Left kidney (tissue), 2 donors: ENCODE measurements around the gene NDRG4. TPM values are rescaled to one million over a fixed set of nuclear protein-coding genes. Genes with fewer than 3 reads are reported as not detected.
A peak's percentile ranks its signal among the peaks of the same experiment; 100 is the strongest.
"Not testable (repeated sequence)": the region's sequence is repeated elsewhere in the genome, so short reads cannot be mapped to it uniquely, and the experiment has no call there.

ENCODE experiments used
- DNase-seq: peaks from one replicate; pipeline ENCODE4 v3.0.0-alpha.2; 2013
- polyA plus RNA-seq: library from polyadenylated mRNA; unstranded; fragments of 120-200 nt; gene quantifications from one replicate; pipeline ENCODE4 v1.2.1, GENCODE V29; 2013; ENCODE audit not compliant: insufficient read length

Gene NDRG4
- polyA plus RNA-seq, 1 donor, result 8.2 TPM

DNA sequence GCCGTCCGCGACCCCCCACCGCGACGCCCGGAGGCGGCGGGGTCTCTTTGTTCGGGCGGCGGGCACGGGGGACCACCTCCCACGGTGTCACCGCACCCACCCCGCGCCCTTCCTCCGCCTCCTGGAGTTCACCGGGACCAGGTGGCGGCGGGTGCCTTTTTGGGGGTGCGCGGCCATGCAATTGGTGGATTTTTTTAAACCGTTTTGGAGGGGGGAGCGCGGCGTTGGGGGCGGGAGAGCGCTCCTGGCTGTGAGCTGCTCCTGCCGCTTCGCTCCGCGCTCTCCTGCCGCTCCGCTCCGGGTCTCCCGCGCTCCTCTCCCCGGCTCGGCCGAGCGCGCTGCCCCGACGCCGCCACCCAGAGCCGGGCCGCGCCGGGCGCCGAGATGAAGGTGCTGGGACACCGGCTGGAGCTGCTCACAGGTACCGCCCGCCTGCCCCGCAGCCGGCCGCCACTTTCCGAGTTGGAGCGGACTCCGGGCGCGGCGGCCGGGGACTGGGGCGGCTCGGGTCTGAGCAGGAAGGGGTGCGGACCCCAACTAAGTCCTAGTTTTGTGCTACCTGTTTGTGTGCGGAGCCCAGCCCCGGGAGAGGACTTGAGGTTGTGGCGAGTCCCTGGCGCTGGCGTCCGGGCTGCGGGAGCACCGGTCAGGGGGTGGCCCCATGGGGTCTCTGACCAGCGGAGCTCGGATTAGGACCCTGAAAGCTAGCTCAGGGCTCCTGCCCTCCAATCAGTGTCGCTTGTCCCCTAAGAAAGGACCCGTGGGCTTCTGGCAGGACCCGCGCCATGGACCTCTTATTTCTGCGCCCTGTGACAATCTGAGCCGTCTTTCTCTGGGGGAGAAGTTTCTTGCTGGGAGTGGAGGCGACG lies 35.7 kb upstream of the NDRG4 start:
- DNase-seq, result no peak

DNA sequence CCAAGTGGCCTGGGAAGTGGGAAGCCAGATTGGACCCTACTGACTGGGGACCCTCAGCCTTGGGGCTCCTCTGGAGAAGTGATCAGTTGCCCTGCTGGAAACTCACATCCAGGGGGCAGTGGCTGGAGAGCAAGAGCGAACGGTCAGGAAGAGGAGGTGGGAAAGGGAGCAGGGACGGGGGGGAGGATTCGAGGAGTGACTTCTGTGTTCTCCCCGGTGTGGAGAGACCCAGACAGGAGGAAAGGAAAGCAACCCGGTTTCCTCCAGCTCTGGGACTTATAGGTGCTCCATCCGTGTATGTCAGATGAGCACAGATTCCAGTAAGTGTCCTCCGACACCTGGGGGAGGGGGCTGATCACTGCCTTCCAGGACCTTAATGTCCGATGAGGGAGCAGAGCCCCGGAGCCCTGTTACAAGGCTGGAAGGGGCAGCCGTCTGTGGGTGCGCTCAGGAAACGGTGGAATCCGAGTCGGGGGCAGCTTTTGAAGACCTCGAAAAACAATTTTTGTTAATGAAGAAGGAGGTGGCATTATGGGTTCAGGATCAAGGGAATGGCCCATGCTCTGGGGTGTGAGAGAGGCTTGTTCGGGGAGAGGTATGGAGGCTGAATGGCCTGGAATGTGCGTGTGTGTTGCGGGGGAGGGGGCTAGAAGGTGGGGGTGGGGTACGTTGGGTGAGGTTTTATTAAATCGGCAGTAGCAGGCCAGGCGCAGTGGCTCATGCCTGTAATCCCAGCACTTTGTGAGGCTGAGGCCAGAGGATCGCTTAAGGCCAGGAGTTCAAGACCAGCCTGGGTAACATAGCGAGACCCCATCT lies 34.8 kb upstream of the NDRG4 start:
- no peak for DNase-seq

DNA sequence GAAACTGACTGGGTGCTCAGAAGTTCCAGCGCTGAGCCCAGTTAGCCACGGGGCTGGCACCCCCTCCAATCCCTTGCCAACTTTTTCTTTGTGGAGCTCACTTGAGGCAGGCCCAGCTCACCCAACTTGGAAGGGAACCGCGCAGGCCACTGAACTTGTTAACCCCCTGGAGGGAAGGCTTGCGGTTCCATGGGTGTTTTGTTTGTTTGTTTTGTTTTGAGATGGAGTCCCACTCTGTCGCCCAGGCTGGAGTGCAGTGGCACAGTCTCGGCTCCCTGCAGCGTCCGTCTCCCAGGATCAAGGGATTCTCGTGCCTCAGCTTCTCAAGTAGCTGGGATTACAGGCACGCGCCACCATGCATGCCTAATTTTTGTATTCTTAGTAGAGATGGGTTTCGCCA lies 34.1 kb upstream of the NDRG4 start:
- no peak for DNase-seq

DNA sequence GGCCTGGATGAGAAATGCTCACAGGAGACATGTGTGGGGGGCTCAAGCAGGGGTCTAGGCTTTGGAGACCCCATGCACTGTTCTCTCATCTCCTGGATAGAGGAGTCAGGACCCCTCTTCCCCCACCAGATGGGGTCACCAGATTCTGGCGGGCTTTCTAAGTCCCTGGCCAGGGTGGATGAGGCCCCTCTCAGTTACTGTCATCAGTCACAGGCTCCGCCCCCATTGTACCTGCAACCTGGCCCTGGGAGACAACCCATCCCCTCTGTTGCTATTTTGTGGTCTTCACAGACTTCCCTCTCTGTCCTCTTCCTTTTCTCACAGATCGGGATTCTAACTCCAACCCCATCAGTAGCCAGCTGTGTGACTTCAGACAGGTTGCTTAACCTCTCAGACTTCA lies 33.5 kb upstream of the NDRG4 start:
- DNase-seq, result no peak

DNA sequence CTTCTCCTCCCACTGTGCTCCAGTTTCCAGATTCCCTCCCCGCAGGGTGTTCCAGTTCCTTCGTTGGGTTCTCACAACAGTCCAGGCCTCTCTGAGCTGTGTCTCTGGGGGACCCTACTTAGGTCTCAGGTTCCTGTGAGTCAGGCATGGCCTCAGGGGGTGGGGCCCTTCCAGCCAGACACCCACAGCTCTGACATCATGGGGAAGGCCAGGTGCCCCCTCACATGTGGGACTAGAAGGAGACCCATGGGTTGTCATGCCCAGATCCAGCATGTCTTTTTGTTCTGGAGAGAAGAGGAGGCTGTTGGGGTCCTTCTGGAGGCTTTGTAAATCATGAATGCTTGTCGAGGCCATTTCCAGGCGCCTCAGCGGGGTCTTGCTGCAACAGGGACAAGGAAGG lies 32.0 kb upstream of the NDRG4 start:
- DNase-seq, result no peak

DNA sequence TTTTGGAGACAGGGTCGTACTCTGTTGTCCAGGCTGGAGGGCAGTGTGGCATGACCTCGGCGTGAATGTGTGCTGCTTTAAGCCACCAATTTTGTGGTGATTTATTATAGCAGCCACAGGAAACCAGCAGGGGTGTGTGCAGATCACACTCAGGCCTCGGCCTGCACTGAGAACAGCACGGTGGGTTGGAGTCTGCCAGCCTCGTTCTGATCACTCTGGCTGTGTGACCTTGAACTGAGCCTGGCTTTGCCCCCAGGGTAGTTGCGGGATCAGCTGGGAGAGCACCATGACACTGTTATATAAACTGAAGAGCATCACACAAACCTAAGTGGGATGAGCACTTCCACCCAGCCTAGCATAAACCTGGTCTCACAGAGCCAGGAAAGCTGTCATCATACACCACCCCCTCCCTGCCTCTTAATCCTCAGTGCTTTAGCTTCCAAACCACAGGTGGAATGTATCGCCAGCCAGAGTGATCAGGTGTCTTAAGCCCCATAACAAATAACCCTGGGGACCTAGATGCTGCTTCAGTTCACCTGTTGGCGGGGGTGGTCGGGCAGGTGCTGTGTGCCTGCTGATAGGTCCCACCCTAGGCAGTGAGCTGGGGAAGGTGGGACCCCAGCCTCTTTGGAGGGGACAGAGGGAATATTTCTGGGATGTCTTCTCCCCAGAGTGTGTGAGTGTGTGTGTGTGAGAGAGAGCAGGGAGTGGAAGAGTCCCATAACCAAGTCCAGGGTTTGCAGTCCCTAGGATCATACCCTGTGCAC lies 28.6 kb upstream of the NDRG4 start:
- DNase-seq, result no peak

DNA sequence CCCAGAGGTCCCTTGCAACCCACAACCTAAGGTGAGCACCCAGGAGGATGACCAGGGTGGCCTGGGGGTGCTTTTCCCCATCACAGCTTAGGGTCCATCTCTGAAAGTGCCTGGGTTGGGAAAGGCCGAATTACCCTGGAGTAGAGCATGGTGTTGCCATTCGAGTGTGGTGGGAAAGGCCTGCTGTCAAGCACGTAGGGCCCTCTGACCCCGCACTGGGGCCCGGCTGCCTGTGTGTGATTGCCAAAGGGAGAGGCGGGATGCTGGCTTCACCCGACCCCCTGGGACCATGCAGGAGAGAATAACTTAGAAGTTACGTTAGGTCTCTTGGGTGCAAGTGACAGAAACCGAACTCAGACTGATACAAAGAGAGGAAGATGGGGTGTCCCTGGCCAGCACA lies 27.7 kb upstream of the NDRG4 start:
- no peak for DNase-seq

DNA sequence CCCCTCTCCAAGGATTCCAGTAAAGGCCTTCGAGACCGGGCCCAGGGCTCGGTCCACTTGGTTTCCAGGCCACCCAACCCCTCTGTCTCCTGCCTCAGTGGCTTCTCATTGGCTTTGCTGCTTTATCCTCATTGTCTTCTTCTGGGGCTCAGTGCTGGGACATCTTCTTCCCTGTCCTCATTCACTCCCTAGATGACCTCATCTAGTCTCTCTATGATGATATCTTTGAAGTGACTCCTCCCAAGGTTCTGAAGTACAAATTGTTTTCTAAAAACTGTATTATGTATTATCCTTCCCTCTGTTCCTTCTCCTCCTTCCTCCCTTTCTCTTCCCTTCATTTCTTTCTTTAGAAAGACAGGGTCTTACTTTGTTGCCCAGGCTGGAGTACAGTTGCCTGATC lies 27.1 kb upstream of the NDRG4 start:
- no peak for DNase-seq

DNA sequence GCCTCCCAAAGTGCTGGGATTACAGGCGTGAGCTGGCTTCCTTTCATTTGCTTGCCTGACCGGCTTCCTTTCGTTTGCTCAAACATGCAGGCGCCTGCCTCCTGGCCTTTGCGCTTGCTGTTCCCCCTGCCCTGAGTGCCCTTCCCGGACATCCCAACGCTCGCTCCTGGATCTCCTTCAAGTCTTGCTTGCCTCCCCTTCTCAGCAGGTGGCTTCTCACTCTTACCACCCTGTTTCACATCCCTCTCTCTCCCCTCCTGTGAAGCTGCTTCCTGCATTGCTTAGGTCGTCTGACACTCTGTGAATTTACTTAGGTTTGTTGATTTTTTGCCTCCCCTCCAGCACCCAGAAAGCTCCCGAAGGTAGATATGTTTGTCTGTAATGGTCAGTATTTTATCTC lies 25.6 kb upstream of the NDRG4 start:
- DNase-seq, result no peak

DNA sequence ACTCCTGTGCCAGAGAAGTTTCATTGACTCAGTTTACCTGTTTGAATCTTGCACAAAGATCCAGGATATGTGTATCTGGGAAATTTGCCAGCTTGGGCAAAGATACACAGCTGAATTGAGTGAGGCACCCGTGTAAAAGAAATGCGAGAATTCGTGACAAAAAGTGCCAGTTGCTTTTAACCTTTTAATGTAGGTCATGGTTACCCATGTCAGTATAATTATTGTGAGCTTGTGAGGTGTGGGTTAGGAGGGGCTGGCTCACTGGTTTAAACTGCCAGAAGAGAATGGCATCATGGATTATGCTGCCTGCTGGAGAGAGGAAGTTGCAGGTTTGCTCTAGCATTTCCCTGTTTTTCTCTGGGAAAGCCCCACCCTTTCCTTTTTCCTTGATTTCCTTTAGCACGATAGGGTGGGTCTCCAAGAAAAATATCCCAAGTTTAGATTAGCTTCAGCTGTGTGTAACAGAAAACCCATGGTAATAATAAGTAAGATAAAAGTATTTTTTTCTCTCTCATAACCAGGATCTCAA lies 24.8 kb upstream of the NDRG4 start:
- DNase-seq, result no peak

DNA sequence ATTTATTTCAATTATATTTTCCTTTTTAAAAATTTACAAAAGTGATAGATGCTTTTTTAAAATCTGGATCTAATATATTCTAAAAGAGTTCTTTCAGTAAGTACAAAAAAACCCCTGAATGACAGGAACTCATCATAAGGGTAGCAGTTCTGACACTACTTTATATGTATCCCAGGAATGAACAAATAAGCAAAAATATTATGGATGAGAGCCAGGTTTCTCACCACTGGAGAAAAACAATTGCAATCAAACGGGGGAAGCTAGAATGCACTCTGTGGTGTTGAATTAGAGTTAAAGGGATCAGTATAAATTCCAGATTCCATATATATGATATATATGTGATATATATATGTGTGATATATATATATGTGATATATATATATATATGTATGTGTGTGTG lies 23.2 kb upstream of the NDRG4 start:
- no peak for DNase-seq

DNA sequence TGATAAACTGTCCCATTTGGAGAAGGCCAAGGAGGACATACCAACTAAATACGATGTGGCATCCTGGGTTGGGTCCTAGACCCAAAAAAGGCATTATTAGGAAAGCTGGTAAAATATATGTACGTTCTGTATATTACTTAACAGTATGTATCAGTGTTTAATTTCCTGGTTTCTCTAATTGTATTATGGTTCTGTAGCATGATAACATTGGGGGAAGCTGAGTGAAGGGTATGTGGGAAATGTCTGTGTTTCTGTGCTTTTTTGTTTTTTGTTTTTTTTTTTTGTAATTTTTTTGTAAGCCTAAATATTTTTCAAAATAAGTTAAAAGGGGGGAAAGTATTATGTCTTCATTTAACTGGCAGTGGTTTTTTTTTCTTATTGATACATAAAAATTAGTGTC lies 21.5 kb upstream of the NDRG4 start:
- DNase-seq, result no peak

DNA sequence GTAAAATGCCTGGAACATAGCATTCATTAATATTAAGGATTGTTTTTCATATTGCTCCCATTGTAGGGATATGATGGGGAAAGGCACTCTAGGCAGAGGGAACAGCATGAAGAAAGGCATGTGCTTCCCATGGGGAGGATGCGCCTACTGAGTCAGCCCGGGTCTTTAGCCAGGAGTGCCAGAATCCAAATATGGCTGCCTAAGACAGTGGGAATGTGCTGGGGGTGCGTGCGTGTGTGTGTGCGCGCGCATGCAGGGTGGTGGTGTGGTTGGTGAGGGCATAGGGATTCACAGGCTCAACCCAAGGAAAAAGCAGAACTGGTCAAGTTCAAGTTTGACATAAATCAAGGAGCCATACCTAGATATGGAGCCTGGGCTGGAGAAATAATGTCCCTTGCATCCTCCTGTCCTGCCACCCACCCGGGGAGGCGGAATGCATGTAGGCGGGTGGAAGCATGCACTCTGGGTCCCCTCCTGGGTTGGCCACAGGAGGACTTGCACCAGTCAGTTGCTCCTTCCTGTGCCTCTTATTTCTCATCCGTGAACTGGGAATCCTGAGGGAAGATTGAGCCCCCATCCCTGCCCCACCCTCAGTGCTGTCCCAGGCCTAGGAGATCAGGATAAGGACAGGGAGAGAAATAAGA lies 18.6 kb upstream of the NDRG4 start:
- no peak for DNase-seq

DNA sequence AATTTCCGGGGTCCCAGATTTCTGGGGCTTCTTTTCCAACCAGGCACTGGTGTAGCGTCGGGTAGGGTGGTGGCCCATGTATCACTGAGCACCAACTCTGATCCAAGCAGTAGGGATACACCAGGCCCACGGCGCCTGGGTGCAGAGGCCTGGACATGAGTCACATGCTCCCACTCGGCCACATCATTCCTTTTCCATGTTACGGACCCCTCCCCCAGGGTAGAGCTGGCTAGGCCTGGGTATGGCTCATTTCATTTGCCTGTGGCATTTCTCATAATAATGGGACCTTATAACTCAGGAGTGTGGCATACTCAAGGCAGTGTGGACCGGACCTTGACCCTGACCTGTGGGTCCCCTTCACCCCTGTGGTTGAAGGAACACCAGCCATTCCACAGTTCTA lies 18.0 kb upstream of the NDRG4 start:
- DNase-seq, result no peak

DNA sequence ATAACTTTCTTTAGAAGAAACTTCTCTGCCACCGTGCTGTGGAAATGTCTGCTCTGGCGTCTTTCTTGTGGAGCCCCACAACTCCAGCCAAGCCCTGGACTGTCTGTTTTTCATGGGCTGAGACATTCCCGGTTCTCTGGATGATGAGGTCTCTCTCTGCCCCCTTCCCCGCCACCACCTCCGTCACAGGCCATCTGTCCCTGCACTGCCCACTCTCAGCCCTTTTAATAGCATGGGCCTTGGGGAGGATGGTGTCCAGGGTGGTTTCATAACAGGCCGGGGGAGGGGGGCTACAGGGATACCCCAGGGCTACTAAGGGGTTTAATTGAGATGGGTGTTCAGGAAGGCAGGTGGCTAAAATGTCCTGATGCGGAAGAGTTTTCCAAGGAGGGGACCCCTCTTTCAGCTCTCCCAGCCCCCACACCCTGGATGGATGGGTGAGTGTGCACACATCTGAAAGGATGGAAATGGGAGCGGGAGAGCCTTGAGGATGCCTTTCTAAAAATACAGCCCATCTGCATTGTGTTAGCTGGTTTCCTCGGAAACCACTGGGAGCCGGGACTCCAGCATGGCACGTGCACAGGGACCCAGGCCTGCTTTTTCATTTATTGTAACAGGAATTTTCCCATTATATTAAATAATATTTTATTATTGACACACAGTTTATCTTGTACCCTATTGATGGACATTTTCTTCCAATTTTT lies 14.6 kb upstream of the NDRG4 start:
- DNase-seq, result no peak

DNA sequence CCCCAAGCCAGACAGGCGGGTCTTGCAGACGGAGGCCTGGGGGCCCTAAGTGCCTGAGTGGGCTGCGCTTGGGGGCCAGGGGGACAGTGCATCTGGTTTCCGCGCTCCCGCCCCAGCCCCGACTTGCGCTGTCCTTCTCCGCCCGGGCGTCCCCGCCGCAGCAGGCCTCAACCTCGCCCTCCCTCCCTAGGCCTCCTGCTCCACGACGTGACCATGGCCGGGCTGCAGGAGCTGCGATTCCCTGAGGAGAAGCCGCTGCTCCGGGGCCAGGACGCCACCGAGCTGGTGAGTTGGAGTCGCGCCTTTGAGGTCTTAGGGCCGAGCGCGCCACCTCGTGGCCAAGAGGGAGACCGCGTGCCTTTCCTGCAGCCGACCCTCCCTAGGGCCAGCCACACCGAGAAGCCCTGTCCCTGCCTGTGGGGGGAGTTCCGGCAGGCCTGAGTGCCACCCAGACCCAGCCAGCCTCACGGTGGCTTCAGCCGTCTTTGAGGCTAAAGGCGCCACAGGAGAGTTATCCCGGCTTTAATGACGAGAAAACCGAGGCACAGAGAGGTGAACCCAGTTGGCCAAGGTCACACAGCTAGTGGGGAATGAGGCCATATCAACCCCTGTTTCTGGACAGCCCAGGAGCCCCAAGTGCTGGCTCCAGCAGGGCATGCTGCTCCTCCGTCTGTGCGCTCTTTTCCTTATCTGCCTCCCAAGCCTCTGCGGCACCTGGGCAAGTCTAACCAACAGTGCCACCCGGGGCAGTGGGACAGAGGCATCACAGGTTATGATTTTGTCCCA lies 12.2 kb upstream of the NDRG4 start:
- DNase-seq, result peak; percentile 77

DNA sequence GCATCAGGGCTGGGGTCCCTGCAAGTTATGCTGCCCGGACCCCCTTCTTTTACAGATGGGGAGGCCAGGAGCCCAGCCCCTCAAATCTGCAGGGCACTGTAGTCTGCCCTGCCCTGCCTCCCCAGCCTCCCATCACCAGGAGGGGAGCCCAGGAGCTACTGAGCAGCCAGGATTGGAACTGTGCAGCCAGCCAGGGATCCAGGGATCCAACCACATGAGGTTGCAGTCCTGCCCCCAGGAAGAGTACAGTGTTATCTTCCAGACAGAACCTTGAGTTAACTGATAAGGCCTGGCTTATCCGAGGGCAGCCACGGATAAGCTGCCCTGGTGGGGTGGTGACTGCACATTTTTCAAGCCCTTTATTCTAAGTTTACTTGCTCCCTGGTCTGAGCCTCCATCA lies 11.4 kb upstream of the NDRG4 start:
- no peak for DNase-seq

DNA sequence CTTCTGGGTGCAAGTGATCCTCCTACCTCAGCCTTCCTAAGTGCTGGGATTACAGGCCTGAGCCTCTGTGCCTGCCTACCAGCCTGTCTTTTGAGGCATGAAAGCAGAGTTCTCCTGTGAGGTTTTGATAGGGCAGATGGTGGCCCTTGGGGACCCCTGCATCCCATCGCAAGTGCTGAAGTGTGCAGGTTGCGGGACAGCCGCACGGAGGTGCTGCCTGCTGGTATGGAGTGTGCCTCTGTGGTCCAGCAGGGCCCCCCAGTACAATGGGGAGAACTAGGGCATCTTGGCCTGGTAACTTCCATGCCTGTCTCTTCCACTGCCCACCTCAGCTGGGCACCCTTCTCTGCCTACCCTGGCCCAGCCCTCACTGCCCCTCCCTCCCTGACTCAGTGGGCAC lies 9.9 kb upstream of the NDRG4 start:
- DNase-seq, result no peak

DNA sequence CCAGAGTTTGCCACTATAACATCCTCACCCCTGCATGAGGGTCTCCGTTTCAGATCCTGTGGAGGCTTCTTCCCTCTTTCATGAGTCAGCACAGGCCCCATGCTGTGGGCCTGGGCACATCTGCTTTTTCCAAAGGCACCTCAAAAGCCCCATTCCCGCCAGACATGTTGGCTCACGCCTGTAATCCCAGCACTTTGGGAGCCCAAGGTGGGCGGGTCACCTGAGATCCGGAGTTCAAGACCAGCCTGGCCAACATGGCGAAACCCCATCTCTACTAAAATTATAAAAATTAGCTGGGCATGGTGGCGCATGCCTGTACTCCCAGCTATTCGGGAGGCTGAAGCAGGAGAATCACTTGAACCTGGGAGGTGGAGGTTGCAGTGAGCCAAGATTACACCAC lies 9.4 kb upstream of the NDRG4 start:
- not testable (repeated sequence) for DNase-seq

DNA sequence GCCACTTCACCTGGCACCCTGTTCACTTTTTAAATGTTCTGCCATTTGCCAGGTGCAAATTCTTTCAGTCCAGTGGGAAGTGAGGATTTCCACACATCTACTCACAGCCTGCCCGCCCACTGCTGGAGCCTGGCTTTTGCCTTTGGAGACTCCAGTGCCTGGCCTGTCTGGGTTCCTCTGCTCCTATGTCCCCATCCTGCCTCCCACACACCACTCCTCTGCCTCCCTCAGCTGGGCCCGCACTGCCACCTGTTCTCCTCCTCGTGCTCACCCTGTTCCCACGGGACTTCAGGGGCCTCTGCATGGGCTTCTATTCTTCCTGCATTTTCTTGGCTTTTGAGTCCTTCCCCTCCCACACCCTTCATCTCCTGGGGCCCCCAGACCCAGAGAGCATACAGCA lies 7.9 kb upstream of the NDRG4 start:
- DNase-seq, result no peak

DNA sequence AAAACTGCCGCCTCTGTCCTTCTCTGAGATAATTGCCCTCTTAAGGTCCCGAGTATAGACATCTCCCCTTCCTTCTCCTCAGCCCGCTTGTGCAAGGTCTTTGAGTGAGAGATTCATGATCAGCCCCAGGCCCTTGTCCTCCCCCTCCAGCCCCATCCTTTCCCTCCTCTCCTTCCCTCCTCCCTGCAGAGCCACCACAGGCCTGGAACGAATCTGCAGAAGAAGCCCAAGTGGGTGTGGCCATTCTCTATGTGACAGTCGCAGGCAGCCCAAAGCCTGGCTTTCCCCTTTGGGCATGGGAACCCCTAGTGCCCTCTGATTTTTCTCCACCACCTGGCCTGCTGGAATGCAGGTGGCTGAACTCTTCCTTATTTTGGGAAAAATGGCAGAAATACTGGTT lies 7.2 kb upstream of the NDRG4 start:
- DNase-seq, result no peak
